Activated naive CD4-positive, alpha-beta T cell (primary cell): ENCODE measurements around the gene PCDHA9.
"Not testable (repeated sequence)": the region's sequence is repeated elsewhere in the genome, so short reads cannot be mapped to it uniquely, and the experiment has no call there.

ENCODE experiments used
- DNase-seq, 4 experiments: peaks; one replicate each; lab custom pipeline; 2025; lab: John Stamatoyannopoulos, UW

Gene PCDHA9, protein sequence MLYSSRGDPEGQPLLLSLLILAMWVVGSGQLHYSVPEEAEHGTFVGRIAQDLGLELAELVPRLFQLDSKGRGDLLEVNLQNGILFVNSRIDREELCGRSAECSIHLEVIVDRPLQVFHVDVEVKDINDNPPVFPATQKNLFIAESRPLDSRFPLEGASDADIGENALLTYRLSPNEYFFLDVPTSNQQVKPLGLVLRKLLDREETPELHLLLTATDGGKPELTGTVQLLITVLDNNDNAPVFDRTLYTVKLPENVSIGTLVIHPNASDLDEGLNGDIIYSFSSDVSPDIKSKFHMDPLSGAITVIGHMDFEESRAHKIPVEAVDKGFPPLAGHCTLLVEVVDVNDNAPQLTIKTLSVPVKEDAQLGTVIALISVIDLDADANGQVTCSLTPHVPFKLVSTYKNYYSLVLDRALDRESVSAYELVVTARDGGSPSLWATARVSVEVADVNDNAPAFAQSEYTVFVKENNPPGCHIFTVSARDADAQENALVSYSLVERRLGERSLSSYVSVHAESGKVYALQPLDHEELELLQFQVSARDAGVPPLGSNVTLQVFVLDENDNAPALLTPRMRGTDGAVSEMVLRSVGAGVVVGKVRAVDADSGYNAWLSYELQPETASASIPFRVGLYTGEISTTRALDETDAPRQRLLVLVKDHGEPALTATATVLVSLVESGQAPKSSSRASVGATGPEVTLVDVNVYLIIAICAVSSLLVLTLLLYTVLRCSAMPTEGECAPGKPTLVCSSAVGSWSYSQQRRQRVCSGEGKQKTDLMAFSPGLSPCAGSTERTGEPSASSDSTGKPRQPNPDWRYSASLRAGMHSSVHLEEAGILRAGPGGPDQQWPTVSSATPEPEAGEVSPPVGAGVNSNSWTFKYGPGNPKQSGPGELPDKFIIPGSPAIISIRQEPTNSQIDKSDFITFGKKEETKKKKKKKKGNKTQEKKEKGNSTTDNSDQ

DNA sequence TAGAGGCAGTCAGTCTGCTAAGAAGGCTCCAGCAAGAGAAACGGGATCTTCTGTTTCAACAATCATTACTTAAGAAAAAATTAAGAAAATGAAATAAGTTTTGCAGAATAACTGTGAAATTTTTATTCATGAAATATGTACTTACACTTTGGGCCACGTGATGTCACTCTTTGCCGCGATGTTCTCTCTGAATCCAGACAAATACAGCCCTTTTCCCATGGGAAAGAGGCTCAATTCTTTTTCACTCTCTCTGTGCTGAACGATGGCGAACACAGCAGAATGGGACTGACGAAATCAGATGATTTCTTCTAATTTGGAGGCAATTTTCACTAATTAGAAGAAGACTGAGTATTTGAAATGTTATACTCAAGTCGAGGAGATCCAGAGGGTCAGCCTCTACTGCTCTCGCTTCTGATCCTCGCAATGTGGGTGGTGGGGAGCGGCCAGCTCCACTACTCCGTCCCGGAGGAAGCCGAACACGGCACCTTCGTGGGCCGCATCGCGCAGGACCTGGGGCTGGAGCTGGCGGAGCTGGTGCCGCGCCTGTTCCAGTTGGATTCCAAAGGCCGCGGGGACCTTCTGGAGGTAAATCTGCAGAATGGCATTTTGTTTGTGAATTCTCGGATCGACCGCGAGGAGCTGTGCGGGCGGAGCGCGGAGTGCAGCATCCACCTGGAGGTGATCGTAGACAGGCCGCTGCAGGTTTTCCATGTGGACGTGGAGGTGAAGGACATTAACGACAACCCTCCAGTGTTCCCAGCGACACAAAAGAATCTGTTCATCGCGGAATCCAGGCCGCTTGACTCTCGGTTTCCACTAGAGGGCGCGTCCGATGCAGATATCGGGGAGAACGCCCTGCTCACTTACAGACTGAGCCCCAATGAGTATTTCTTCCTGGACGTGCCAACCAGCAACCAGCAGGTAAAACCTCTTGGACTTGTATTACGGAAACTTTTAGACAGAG lies at the start of gene PCDHA9:
TSS of gene PCDHA9 (plus strand) at position 244 of the 964 bp plus-strand sequence. CDS start at position 358, 114 bp downstream.
- DNase-seq, result not testable (repeated sequence)

DNA sequence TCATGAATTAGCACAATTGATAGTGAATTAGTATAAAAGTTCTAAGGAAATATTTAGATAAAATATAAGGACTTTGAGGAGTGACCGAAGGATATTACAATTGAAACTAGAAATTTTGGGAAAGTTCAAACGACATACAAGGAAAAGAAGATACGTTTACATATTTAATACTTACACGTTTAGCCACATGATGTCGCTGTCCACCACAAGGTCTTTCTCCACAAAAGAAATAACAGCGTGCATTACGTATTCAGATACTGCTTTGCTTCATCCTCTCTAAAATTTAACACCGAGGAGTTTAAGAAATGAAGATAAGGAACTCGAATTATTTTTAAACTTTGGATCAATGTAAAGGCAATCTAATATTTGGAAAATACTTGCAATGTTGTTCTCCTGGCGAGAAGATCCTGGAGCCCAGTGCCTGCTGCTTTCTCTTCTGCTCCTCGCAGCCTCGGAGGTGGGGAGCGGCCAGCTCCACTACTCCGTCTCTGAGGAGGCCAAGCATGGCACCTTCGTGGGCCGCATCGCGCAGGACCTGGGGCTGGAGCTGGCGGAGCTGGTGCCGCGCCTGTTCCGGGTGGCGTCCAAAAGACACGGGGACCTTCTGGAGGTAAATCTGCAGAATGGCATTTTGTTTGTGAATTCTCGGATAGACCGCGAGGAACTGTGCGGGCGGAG lies 47.2 kb upstream of the PCDHA9 start, which contains the start of gene PCDHA3:
TSS of gene PCDHA3 (plus strand) at position 242 of the 678 bp plus-strand sequence.
- DNase-seq, result no peak

DNA sequence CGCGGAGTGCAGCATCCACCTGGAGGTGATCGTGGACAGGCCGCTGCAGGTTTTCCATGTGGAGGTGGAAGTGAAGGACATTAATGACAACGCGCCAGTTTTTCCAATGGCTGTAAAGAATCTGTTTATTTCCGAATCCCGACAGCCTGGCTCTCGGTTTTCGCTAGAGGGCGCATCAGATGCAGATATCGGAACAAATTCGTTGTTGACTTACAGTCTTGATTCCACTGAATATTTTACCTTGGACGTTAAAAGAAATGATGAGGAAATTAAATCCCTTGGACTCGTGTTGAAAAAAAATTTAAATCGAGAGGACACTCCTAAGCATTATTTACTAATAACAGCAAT lies 46.7 kb upstream of the PCDHA9 start:
- no peak for DNase-seq

DNA sequence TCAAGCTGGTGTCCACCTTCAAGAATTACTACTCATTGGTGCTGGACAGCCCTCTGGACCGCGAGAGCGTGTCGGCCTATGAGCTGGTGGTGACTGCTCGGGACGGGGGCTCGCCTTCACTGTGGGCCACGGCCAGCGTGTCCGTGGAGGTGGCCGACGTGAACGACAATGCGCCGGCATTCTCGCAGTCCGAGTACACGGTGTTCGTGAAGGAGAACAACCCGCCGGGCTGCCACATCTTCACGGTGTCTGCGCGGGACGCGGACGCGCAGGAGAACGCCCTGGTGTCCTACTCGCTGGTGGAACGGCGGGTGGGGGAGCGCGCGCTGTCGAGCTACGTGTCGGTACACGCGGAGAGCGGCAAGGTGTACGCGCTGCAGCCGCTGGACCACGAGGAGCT lies 45.8 kb upstream of the PCDHA9 start:
- not testable (repeated sequence) for DNase-seq

DNA sequence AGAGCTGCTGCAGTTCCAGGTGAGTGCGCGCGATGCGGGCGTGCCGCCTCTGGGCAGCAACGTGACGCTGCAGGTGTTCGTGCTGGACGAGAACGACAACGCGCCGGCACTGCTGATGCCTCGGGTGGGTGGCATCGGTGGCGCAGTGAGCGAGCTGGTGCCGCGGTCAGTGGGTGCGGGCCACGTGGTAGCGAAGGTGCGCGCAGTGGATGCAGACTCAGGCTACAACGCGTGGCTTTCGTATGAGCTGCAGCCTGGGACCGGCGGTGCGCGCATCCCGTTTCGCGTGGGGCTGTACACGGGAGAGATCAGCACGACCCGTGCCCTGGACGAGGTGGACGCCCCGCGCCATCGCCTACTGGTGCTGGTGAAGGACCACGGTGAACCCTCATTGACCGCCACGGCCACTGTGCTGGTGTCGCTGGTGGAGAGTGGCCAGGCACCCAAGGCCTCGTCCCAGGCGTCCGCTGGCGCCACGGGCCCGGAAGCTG lies 45.4 kb upstream of the PCDHA9 start:
- DNase-seq, result no peak

DNA sequence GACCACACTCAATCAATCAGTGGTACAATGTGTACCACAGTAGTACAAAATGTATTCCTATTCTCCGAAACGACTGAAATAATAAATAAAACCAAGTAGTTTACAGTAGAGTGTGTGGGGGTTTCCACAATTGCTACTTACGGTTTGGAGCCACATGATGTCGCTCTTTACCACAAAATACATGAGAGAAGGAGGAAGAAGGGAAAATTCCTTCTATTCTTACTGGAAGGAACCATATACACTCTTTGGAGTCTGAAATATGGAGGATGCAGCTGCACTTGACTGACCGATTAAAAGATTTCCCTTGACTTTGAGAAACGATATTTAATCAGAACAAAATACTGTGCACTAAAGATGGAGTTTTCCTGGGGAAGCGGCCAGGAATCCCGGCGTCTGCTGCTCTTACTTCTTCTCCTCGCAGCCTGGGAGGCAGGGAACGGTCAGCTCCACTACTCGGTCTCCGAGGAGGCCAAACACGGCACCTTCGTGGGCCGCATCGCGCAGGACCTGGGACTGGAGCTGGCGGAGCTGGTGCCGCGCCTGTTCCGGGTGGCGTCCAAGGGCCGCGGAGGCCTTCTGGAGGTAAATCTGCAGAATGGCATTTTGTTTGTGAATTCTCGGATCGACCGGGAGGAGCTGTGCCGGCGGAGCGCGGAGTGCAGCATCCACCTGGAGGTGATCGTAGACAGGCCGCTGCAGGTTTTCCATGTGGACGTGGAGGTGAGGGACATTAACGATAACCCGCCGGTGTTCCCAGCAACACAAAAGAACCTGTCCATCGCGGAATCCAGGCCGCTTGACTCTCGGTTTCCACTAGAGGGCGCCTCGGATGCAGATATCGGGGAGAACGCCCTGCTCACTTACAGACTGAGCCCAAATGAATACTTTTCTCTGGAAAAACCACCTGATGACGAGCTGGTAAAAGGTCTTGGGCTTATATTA lies 41.1 kb upstream of the PCDHA9 start, which contains the start of gene PCDHA4:
TSS of gene PCDHA4 (plus strand) at position 235 of the 942 bp plus-strand sequence.
- no peak for DNase-seq

DNA sequence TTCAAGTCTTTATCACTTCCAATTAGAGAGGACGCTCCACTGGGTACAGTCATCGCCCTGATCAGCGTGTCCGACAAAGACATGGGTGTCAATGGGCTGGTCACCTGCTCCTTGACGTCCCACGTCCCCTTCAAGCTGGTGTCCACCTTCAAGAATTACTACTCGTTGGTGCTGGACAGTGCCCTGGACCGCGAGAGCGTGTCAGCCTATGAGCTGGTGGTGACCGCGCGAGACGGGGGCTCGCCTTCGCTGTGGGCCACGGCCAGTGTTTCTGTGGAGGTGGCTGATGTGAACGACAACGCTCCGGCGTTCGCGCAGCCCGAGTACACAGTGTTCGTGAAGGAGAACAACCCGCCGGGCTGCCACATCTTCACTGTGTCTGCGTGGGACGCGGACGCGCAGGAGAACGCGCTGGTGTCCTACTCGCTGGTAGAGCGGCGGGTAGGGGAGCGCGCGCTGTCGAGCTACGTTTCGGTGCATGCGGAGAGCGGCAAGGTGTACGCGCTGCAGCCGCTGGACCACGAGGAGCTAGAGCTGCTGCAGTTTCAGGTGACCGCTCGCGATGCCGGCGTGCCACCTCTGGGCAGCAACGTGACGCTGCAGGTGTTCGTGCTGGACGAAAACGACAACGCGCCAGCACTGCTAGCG lies 39.8 kb upstream of the PCDHA9 start:
- not testable (repeated sequence) for DNase-seq

DNA sequence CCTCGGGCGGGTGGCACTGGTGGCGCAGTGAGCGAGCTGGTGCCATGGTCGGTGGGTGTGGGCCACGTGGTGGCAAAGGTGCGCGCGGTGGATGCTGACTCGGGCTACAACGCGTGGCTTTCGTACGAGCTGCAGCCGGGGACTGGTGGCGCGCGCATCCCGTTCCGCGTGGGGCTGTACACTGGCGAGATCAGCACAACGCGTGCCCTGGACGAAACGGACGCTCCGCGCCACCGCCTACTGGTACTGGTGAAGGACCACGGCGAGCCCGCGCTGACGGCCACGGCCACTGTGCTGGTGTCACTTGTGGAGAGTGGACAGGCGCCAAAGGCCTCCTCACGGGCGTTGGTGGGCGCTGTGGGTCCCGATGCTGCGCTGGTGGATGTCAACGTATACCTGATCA lies 39.3 kb upstream of the PCDHA9 start:
- DNase-seq, result no peak

DNA sequence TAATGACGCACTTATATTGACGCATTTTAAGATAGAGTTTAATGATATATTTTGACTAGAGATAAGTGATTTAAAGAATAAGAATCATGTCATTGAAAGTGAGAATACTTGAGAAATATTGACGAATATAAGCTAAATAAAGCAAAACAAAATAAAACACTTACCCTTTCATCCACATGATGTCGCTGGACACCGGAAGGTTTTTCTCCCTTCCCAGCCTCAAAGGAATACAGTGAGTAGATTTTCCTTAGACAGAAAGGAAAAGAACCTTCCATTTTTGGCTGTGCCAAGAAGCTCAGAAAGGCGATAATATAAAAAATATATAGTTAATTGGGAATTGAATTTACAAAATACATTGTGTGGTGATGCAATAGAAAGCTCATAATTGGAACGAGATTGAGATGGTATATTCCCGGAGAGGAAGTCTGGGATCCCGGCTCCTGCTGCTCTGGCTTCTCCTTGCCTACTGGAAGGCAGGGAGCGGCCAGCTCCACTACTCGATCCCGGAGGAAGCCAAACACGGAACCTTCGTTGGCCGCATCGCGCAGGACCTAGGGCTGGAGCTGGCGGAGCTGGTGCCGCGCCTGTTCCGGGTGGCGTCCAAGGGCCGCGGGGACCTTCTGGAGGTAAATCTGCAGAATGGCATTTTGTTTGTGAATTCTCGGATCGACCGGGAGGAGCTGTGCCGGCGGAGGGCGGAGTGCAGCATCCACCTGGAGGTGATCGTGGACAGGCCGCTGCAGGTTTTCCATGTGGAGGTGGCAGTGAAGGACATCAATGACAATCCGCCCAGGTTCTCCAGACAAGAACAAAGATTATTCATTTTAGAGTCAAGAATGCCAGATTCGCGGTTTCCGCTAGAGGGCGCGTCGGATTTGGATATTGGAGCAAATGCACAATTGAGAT lies 26.6 kb upstream of the PCDHA9 start, which contains the start of gene PCDHA5:
TSS of gene PCDHA5 (plus strand) at position 239 of the 906 bp plus-strand sequence.
- no peak for DNase-seq

DNA sequence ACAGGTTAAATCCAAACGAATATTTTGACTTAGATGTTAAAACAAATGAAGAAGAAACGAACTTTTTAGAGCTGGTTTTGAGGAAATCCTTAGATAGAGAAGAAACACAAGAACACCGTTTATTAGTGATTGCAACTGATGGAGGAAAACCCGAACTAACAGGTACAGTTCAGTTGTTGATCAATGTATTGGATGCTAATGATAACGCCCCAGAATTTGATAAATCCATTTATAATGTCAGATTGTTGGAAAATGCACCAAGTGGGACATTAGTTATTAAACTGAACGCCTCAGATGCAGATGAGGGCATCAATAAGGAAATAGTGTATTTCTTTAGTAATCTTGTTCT lies 25.9 kb upstream of the PCDHA9 start:
- DNase-seq, result no peak

DNA sequence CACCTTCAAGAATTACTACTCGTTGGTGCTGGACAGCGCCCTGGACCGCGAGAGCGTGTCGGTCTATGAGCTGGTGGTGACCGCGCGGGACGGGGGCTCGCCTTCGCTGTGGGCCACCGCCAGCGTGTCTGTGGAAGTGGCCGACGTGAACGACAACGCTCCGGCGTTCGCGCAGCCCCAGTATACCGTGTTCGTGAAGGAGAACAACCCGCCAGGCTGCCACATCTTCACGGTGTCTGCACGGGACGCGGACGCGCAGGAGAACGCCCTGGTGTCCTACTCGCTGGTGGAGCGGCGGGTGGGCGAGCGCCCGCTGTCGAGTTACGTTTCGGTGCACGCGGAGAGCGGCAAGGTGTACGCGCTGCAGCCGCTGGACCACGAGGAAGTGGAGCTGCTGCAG lies 25.2 kb upstream of the PCDHA9 start:
- DNase-seq, result not testable (repeated sequence)

DNA sequence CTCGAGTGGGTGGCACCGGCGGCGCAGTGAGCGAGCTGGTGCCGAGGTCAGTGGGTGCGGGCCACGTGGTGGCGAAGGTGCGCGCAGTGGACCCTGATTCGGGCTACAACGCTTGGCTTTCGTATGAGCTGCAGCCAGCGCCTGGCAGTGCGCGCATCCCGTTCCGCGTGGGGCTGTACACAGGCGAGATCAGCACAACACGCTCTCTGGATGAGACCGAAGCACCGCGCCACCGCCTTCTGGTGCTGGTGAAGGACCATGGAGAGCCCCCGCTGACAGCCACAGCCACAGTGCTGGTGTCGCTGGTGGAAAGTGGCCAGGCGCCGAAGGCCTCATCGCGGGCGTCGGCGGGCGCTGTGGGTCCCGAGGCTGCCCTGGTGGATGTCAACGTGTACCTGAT lies 24.7 kb upstream of the PCDHA9 start:
- no peak for DNase-seq

DNA sequence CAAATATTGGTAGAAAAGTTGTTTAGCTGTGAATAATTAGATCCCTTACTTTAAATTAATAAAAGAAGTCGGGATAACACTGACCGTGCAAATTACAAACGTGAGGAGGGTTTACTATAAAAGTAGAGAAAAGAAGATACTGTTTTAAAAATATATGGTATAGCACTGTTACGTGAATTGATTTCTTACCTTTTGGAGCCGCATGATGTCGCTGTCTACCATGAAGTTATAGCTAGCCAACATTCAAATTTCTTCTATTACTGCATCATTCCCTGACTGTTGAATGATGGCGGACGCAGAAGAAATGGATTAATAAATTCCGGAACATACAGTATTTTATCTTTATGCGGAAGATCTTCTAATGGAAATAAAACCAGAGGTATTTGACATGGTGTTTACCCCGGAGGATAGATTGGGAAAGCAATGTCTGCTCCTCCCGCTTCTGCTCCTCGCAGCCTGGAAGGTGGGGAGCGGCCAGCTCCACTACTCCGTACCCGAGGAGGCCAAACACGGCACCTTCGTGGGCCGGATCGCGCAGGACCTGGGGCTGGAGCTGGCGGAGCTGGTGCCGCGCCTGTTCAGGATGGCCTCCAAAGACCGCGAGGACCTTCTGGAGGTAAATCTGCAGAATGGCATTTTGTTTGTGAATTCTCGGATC lies 20.3 kb upstream of the PCDHA9 start, which contains the start of gene PCDHA6:
TSS of gene PCDHA6 (plus strand) at position 257 of the 658 bp plus-strand sequence. CDS start at position 389, 132 bp downstream.
- no peak for DNase-seq

DNA sequence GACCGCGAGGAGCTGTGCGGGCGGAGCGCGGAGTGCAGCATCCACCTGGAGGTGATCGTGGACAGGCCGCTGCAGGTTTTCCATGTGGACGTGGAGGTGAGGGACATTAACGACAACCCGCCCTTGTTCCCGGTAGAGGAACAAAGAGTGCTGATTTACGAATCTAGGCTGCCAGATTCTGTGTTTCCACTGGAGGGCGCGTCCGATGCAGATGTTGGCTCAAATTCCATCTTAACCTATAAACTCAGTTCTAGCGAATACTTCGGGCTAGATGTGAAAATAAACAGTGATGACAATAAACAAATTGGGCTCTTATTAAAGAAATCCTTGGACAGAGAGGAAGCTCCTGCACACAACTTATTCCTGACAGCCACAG lies 19.8 kb upstream of the PCDHA9 start:
- DNase-seq, result no peak

DNA sequence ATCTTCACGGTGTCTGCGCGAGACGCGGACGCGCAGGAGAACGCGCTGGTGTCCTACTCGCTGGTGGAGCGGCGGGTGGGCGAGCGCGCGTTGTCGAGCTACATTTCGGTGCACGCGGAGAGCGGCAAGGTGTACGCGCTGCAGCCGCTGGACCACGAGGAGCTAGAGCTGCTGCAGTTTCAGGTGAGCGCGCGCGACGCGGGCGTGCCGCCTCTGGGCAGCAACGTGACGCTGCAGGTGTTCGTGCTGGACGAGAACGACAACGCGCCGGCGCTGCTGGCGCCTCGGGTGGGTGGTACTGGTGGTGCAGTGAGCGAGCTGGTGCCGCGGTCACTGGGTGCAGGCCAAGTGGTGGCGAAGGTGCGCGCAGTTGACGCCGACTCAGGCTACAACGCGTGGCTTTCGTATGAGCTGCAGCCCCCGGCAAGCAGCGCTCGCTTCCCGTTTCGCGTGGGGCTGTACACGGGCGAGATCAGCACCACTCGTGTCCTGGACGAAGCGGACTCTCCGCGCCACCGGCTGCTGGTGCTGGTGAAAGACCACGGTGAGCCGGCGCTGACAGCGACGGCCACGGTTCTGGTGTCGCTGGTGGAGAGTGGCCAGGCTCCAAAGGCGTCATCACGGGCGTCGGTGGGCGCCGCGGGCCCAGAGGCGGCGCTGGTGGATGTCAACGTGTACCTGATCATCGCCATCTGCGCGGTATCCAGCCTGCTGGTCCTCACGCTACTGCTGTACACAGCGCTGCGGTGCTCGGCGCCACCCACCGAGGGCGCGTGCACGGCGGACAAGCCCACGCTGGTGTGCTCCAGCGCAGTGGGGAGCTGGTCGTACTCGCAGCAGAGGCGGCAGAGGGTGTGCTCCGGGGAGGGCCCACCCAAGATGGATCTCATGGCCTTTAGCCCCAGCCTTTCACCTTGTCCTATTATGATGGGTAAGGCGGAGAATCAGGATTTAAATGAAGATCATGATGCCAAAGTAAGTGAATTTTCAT lies 18.4 kb upstream of the PCDHA9 start:
- not testable (repeated sequence) for DNase-seq

DNA sequence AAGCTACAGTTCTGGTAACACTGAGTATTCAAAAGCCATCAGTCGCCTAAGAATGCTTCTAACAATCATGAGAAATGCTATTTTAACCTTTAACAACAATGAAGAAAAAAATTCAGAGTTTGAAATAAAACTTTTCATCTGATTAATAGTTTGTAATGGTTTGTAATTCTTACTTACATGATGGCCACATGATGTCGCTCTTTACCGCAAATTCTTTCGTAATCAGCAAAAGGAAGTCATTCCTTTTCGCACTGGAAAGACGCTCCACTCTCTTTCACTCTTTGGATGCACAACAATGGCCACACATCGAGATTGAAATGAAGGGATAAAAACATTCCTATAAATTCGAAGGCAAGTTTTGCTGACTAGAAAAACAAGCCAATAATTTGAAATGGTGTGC lies 14.2 kb upstream of the PCDHA9 start, which contains the start of gene PCDHA7:
TSS of gene PCDHA7 (plus strand) at position 277 of the 400 bp plus-strand sequence. CDS start at position 392, 115 bp downstream.
- DNase-seq, result no peak
